Measurements from ENCODE around the gene PRR5. TPM values are rescaled to one million over a fixed set of nuclear protein-coding genes. Genes with fewer than 3 reads are reported as not detected.

PRR5 gene
- total RNA-seq, 2 experiments from 2014 or later = 29.7 to 30.6 TPM

DNA sequence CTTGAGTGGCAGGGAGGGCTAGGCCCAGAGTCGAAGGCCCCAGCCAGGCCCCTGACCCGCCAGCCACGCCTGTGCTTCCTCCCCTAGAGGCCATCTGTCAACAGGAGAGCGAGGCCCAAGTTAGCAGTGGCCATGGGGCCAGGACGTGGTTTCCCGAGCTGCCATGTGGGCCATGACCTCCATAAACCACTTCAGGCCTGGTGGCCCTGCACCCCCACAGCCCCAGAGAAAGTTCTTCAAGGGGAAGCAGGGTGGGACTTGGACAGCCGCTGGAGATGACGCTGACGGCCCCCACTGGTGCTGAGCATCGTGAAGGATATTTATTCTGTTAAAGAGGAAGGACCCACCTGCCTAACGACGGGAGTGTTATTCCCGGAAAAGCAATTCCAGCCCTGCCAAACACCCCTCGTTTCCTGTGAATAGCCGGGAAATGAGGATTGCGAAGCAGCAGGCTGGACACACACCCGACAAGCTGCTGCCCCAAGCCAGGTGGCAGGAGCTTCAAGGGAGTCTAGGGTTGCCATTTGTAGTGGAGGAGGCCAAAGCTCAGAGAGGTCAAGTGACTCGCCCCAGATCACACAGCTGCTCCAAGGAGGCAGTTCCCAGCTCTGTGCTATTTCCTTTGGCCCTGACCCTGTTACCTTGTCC lies 12.8 kb downstream of the PRR5 start:
- H3K4me1 Mint-ChIP-seq = peaks cover 13% of the 10 kb centered on the region
- CTCF ChIA-PET = interaction anchor here (1.2 to 1.9 kb wide), 2 partner anchors 10 to 30 kb away, joined by 3 to 9 read pairs; no protein-coding TSS in a partner anchor
- no peak overlapping the region for H3K4me3 Mint-ChIP-seq
- H3K27me3 Mint-ChIP-seq = no peaks in the 10 kb centered on the region
- H3K27ac Mint-ChIP-seq = peak overlapping the region; percentile 36
- no peaks in the 10 kb centered on the region for H3K9me3 Mint-ChIP-seq
- DNase-seq = no peak
- POLR2A ChIA-PET = interaction anchor here (0.7 kb wide), 1 partner anchor 72 kb away, joined by 3 read pairs; no protein-coding TSS in a partner anchor
- H3K36me3 Mint-ChIP-seq (ENCODE audit: low read depth) = no peaks in the 10 kb centered on the region

DNA sequence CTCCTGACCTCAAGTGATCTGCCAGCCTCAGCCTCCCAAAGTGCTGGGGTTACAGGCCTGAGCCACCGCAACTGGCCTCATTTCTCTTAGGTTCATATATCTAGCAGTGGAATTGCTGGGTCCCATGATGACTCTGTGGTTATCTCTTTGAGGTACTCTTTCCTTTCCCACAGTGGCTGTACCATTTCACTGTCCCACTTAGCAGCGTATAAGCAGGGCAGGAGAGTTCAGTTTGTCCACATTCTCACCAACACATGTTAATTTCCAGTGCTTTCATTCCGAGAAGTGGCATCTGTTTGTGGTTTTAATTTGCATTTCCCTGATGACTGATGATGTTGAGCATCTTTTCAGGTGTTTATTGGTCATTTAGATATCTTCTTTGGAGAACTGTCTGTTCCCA lies 16.4 kb downstream of the PRR5 start:
- CTCF ChIA-PET = interaction anchor here (0.8 kb wide), 1 partner anchor 12 kb away, joined by 4 read pairs; no protein-coding TSS in a partner anchor
- H3K4me3 Mint-ChIP-seq = no peak overlapping the region
- POLR2A ChIA-PET = no interaction called here
- no peak for DNase-seq
- no peak overlapping the region for H3K27ac Mint-ChIP-seq
- H3K9me3 Mint-ChIP-seq = no peaks in the 10 kb centered on the region
- no peaks in the 10 kb centered on the region for H3K27me3 Mint-ChIP-seq
- no peaks in the 10 kb centered on the region for H3K36me3 Mint-ChIP-seq (ENCODE audit: low read depth)
- H3K4me1 Mint-ChIP-seq = peaks cover 6% of the 10 kb centered on the region

DNA sequence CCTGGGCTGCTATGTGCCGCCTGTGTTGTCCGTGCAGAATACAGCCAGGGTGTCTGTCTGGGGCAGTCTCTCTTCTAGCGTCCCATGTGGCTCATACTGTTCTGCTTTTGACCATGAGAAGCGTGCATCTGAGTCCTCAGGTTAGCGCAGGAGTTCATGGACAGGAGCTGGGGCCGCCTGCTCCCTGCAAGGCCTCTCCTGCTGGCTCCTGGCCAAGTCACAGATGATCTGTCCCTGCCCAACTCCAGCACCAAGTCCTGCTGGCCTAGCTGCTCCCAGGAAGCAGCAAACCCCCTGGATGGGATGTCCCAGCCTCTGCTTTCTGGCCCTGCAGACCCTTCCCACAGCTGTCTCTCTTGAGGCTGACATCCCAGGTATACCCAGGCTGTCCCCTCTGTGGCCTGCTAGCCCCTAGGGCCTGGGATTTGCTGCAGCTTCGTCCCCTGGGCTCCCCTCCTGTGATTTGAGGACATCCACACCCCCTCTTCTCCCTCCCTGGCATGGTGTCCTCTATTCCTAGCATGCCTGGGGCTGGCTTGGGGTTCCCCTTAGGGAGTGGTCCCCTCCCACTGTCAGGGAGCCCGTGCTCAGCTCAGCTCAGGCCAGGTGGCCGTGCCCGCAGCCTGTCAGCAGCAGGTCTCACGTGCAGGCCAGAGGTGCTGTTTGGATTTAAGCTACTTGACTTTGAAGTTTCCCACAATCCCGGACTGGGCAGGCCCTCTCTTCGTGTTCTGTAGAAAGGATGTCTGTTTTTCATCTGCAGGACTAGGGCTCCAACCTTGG lies 17.8 kb downstream of the PRR5 start:
- H3K9me3 Mint-ChIP-seq = no peaks in the 10 kb centered on the region
- H3K4me1 Mint-ChIP-seq = peaks cover 6% of the 10 kb centered on the region
- POLR2A ChIA-PET = no interaction called here
- CTCF ChIA-PET = interaction anchor here (0.7 to 1.3 kb wide), 3 partner anchors 11 to 35 kb away, joined by 3 read pairs; no protein-coding TSS in a partner anchor
- H3K4me3 Mint-ChIP-seq = no peak overlapping the region
- H3K27me3 Mint-ChIP-seq = no peaks in the 10 kb centered on the region
- H3K27ac Mint-ChIP-seq = no peak overlapping the region
- no peak for DNase-seq
- H3K36me3 Mint-ChIP-seq (ENCODE audit: low read depth) = no peaks in the 10 kb centered on the region

DNA sequence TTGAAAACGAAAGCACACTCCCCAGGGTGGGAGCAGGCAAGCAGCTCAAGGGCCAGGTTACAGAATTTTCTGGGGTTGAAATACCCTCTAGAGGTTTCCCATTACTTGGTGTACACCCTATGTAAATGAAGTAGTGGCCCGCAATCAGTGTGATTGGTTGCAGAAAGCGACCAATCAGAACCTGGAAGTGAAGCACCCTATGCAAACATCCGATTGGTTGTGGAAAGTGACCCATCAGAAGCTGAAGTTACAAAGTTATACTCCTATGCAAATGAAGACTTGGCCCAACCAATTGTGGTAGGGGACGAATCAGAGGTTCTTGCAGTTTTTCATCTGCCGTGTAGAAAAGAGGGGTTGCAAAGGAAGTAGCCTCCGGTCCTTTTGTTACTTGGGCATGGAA lies 19.2 kb downstream of the PRR5 start:
- no peaks in the 10 kb centered on the region for H3K36me3 Mint-ChIP-seq (ENCODE audit: low read depth)
- no peak overlapping the region for H3K27ac Mint-ChIP-seq
- DNase-seq = no peak
- H3K4me1 Mint-ChIP-seq = peaks cover 6% of the 10 kb centered on the region
- no peak overlapping the region for H3K4me3 Mint-ChIP-seq
- H3K9me3 Mint-ChIP-seq = no peaks in the 10 kb centered on the region
- H3K27me3 Mint-ChIP-seq = no peaks in the 10 kb centered on the region
- ChIA-PET CTCF (interaction anchor here (1.3 kb wide), 1 partner anchor 13 kb away, joined by 3 read pairs; no protein-coding TSS in a partner anchor), POLR2A (no interaction called here)

DNA sequence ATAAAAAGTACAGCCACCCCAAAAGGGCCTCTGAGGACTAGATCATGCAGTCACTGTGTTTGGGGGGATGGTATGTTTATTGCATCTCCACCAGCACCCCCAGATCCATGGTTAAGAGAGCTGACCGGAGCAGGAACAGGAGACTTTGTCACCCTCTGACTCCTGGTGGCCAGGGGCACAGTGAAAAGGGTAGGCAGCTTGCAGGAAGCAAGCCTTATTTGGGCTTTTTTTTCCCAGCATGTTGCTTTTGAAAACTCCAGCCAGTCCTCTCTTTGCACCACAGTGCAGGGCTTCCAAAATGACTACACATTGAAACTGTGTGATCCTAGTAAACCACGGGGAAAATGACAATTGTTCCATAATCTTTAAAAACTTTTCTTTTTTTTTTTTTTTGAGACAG lies 20.6 kb downstream of the PRR5 start:
- CTCF ChIA-PET = interaction anchor here (1.9 kb wide), 1 partner anchor 10 kb away, joined by 5 read pairs; no protein-coding TSS in a partner anchor

DNA sequence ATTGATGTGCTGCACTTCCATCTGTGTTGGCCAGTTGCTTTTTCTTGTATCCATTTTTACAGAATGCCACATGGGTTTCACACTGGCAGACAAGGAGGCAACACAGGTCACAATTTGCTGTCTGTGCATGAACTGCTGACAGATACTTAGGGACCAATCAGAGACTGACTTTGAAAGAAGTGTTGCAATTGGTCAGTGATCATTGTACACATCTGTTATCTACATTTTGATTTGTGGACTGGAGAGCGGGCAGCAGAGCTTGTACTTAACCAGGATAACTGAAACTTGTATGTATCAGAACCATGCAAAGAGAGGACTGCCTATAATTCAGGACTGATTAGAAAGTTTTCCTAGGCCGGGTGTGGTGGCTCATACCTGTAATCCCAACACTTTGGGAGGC lies 21.8 kb downstream of the PRR5 start:
- Mint-ChIP-seq H3K4me1 (peaks cover under 1% of the 10 kb centered on the region), H3K9me3 (no peaks in the 10 kb centered on the region), H3K4me3 (no peak overlapping the region), H3K36me3 (ENCODE audit: low read depth) (no peaks in the 10 kb centered on the region), H3K27me3 (no peaks in the 10 kb centered on the region), H3K27ac (no peak overlapping the region)
- POLR2A ChIA-PET = no interaction called here
- CTCF ChIA-PET = interaction anchor here (1.9 kb wide), 1 partner anchor 11 kb away, joined by 5 read pairs; no protein-coding TSS in a partner anchor
- no peak for DNase-seq

More for the DNA sequence above, 20.6 kb downstream of the PRR5 start:
- Mint-ChIP-seq H3K4me3 (no peak overlapping the region), H3K4me1 (peaks cover 6% of the 10 kb centered on the region), H3K9me3 (no peaks in the 10 kb centered on the region), H3K36me3 (ENCODE audit: low read depth) (no peaks in the 10 kb centered on the region), H3K27me3 (no peaks in the 10 kb centered on the region), H3K27ac (no peak overlapping the region)
- no peak for DNase-seq
- POLR2A ChIA-PET = no interaction called here

DNA sequence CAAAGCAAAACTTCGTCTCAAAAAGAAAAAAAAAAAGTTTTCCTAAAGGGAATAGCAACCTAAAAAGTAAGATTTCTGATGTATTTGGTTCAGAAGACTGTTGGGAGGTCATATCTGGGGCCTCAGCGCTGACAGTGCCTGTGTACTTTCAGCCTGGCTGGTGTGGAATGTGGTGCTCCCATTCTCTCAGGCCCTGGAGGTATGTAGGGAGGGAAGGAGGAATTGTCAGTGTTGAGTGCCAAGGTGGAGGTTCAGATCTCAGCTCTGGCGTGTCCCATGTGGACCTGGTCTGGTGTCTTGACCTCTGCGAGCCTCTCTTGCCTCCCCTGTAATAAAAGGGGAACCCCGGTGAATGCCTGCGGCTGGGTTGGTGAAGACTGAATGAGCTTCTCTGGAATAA lies 22.4 kb downstream of the PRR5 start:
- no peaks in the 10 kb centered on the region for H3K36me3 Mint-ChIP-seq (ENCODE audit: low read depth)
- H3K4me3 Mint-ChIP-seq = no peak overlapping the region
- H3K4me1 Mint-ChIP-seq = no peaks in the 10 kb centered on the region
- ChIA-PET POLR2A (no interaction called here), CTCF (interaction anchor here (0.8 to 1.7 kb wide), 3 partner anchors 12 to 40 kb away, joined by 3 read pairs; no protein-coding TSS in a partner anchor)
- DNase-seq = no peak
- no peaks in the 10 kb centered on the region for H3K27me3 Mint-ChIP-seq
- no peaks in the 10 kb centered on the region for H3K9me3 Mint-ChIP-seq
- no peak overlapping the region for H3K27ac Mint-ChIP-seq

DNA sequence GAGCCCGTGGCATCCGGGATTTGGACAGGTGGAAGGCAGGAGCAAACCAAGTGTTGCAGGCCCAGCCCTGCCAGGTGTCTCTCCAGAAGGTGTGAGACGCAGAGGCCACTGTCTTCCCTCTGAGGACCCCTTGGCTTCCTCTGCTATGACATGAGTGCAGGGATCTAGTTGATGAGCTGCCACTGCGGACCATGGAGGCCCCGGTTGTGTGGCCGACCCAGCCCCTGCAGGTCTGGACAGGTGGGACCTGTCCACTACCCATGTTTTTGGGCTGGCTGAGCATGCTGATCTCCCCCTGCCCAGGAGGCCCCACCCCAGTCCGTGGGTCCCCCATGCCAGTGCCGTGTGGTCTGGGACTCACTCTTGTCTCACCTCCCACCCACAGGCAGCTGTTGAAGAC lies 22.9 kb downstream of the PRR5 start:
- H3K4me1 Mint-ChIP-seq = no peaks in the 10 kb centered on the region
- H3K9me3 Mint-ChIP-seq = no peaks in the 10 kb centered on the region
- DNase-seq = no peak
- CTCF ChIA-PET = interaction anchor here (0.8 to 1.7 kb wide), 3 partner anchors 12 to 40 kb away, joined by 3 read pairs; no protein-coding TSS in a partner anchor
- no peak overlapping the region for H3K4me3 Mint-ChIP-seq
- no peaks in the 10 kb centered on the region for H3K36me3 Mint-ChIP-seq (ENCODE audit: low read depth)
- H3K27me3 Mint-ChIP-seq = no peaks in the 10 kb centered on the region
- no peak overlapping the region for H3K27ac Mint-ChIP-seq
- POLR2A ChIA-PET = no interaction called here

DNA sequence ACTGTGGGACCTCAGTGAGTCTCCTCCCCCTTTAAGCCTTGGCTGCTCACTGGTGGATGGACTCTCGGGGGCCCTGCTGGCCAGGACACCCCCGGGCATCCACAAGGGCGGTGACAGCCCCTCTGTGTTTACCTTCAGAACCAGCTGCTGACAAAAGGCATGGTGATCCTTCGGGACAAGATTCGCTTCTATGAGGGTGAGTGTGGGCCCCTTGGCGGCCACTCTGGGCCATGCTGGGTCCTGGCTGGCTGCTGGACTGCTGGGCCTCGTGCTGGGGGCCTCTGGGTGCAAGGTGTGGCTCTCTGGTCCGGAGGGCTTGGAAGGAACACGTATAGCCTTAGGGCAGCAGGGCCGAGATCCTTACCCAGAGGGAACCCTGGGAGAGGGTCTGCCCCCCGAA lies 24.4 kb downstream of the PRR5 start:
- POLR2A ChIA-PET = no interaction called here
- DNase-seq = no peak
- Mint-ChIP-seq H3K9me3 (no peaks in the 10 kb centered on the region), H3K4me1 (no peaks in the 10 kb centered on the region), H3K27me3 (no peaks in the 10 kb centered on the region), H3K36me3 (ENCODE audit: low read depth) (peaks cover 4% of the 10 kb centered on the region), H3K4me3 (no peak overlapping the region), H3K27ac (no peak overlapping the region)
- CTCF ChIA-PET = interaction anchor here (1.5 to 1.7 kb wide), 2 partner anchors 41 to 42 kb away, joined by 3 read pairs; no protein-coding TSS in a partner anchor

DNA sequence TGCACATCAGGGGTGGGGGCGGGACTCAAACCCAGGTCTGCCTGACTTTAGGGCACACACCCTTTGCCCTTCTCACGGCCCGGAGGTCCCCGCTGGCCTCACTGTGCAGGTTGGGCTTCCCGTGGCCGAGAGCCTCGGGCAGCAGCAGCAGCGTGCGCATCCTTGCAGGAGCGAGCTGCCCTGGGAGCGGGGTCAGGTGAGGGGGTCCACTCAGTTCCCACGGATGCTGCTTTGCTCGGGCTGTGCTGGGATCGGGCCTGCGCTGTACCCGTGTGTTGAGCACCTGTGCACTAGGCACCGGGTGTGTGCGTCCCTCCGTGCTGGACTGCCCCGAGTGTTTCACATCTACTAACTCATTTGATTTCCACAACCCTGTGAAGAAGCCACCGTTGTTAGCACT lies 25.1 kb downstream of the PRR5 start:
- no peak overlapping the region for H3K27ac Mint-ChIP-seq
- DNase-seq = no peak
- H3K9me3 Mint-ChIP-seq = peaks cover under 1% of the 10 kb centered on the region
- ChIA-PET CTCF (interaction anchor here (0.6 to 1.5 kb wide), 2 partner anchors 42 to 1013 kb away, joined by 3 read pairs; no protein-coding TSS in a partner anchor), POLR2A (no interaction called here)
- no peaks in the 10 kb centered on the region for H3K27me3 Mint-ChIP-seq
- H3K4me3 Mint-ChIP-seq = no peak overlapping the region
- H3K36me3 Mint-ChIP-seq (ENCODE audit: low read depth) = peaks cover 4% of the 10 kb centered on the region
- no peaks in the 10 kb centered on the region for H3K4me1 Mint-ChIP-seq

DNA sequence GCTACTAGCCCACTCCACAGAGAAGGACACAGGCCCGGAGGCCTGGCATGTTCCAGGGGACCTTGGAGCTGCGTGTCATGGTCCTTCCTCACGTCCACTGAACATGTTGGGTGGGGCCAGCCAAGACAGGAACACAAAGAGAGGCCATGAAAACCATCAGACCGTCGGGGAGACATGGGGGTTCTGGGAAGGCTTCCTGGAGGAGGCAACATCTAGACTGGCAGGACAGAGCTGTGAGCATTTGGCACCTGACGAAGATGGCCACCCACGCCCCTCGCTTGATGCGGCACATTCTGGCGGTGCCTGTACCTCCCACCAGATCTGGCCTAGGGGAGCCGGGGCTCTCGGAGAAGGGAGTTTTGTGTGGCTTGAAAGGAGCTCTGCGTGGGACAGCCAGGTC lies 25.7 kb downstream of the PRR5 start:
- Mint-ChIP-seq H3K27me3 (no peaks in the 10 kb centered on the region), H3K36me3 (ENCODE audit: low read depth) (peaks cover 4% of the 10 kb centered on the region), H3K9me3 (peaks cover 2% of the 10 kb centered on the region), H3K4me3 (no peak overlapping the region), H3K4me1 (no peaks in the 10 kb centered on the region), H3K27ac (no peak overlapping the region)
- POLR2A ChIA-PET = no interaction called here
- CTCF ChIA-PET = interaction anchor here (1.2 to 1.5 kb wide), 2 partner anchors 30 to 43 kb away, joined by 3 read pairs; no protein-coding TSS in a partner anchor
- no peak for DNase-seq

DNA sequence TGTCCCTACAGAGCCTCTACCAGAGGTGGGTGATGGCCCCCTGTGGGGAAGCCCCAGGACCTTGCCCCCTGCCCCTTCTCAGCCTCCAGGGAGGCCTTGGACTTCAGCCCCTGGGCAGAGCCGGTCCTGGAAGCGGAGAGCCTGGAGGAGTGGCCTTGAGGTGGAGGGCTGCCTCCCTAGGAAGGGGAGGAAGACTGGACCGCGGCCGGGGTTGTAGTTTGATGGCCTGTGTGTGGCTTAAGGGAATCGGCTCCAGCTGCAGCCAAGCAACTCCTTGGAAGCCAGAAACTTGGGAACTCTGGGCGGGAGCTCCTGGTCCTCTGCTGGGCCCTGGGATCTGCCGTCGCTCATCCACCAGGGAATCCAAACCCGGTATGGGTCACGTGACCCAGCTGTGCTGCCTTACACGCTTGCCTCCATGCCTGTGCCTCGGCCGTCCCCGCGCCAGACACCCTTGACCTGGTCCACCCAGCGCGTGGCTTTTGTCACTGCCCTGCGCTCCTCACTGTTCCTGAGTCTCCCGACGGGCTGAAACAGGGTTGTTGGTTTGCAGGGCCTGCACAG lies 26.8 kb downstream of the PRR5 start:
- DNase-seq = no peak
- CTCF ChIA-PET = interaction anchor here (1.3 kb wide), 1 partner anchor 44 kb away, joined by 5 read pairs; no protein-coding TSS in a partner anchor
- no peak overlapping the region for H3K4me3 Mint-ChIP-seq
- POLR2A ChIA-PET = no interaction called here
- H3K4me1 Mint-ChIP-seq = no peaks in the 10 kb centered on the region
- no peak overlapping the region for H3K27ac Mint-ChIP-seq
- peaks cover 2% of the 10 kb centered on the region for H3K9me3 Mint-ChIP-seq
- H3K36me3 Mint-ChIP-seq (ENCODE audit: low read depth) = peaks cover 4% of the 10 kb centered on the region
- H3K27me3 Mint-ChIP-seq = no peaks in the 10 kb centered on the region

All from activated CD4-positive, alpha-beta T cell treated with anti-CD3 and anti-CD28 coated beads, Interleukin-2, amount 10 ng/mL, durations not matched to agents 7 days and 5 days (primary cell).